Suprapubic skin (tissue), 4 donors: ENCODE measurements around the gene GABRD. TPM values are rescaled to one million over a fixed set of nuclear protein-coding genes. Genes with fewer than 3 reads are reported as not detected.

Experiments used
- DNase-seq, 2 donors: peaks; one replicate each; pipeline ENCODE4 v3.0.0-alpha.2; 2019; ENCODE audit warnings: low spot score in 2 of 2
- H3K27ac ChIP-seq: fragments of 200-600 bp; sonication (generic); one replicate; pipeline ENCODE4 v1.5.1; 2019
- H3K27me3 ChIP-seq: fragments of 200-600 bp; sonication (generic); one replicate; pipeline ENCODE4 v1.5.1; 2019
- H3K36me3 ChIP-seq: fragments of 200-600 bp; sonication (generic); one replicate; pipeline ENCODE4 v1.5.1; 2019
- H3K4me1 ChIP-seq: fragments of 200-600 bp; sonication (generic); one replicate; pipeline ENCODE4 v1.5.1; 2019
- H3K4me3 ChIP-seq: fragments of 200-600 bp; sonication (generic); one replicate; pipeline ENCODE4 v1.5.1; 2019; ENCODE audit warnings: mild to moderate bottlenecking
- H3K9me3 ChIP-seq: fragments of 200-600 bp; sonication (generic); one replicate; pipeline ENCODE4 v1.5.1; 2019
- CTCF ChIP-seq, 2 donors: fragments of 200-600 bp in 1 of 2; fragments of 450-650 bp in 1 of 2; sonication (generic) in 1 of 2; IDR thresholded peaks; one replicate each; pipeline ENCODE4 v1.5.1; 2016 to 2019; ENCODE audit warnings: antibody characterized with exemption in 2 of 2, mild to moderate bottlenecking in 1 of 2, moderate library complexity in 1 of 2
- EP300 ChIP-seq: sonication (generic); formaldehyde crosslinking; IDR thresholded peaks from one replicate; pipeline ENCODE4 v1.6.1; 2017; ENCODE audit warnings: antibody characterized with exemption
- POLR2A ChIP-seq, 2 donors: fragments of 450-650 bp; IDR thresholded peaks; one replicate each; pipeline ENCODE4 v1.6.1; 2017; ENCODE audit warnings: antibody characterized with exemption in 2 of 2, mild to moderate bottlenecking in 2 of 2, moderate library complexity in 2 of 2
- POLR2AphosphoS5 ChIP-seq, 3 donors: sonication (generic); formaldehyde crosslinking; IDR thresholded peaks; one replicate each; pipeline ENCODE4 v1.6.1; 2017; ENCODE audit warnings: antibody characterized with exemption in 3 of 3
- WGBS: methylation state at CpG from one replicate; pipeline ENCODE4 v1.1.5; 2018; 5-methylcytosine and 5-hydroxymethylcytosine counted together
- total RNA-seq, 4 donors: library from RNA; depleted of rRNA; stranded (reverse); fragments of >200 nt; gene quantifications; one replicate each; pipeline ENCODE4 v1.1.0, GENCODE V29; 2016

Gene GABRD
- total RNA-seq, 4 donors from 2014 or later, result 0.52 to 1.7 (median 1.2) TPM; not detected in 1

- no peak for TF ChIP-seq POLR2A (IDR thresholded peaks at IDR 0.05)
- no peak for TF ChIP-seq POLR2AphosphoS5 (IDR thresholded peaks at IDR 0.05)
- TF ChIP-seq CTCF (IDR thresholded peaks at IDR 0.05), result no peak
- no peak for TF ChIP-seq EP300
- peaks cover 12% of the 10 kb centered on the region for H3K27me3 ChIP-seq
- WGBS, result 79% methylated on average over 32 of the region's 41 CpGs
Observed at GRCh38 chr1:2042830-2043773, 24.0 kb downstream of the GABRD start.

GRCh38 chr1:2043886-2044285 lies 24.7 kb downstream of the GABRD start:
- DNase-seq, result no peak
- H3K36me3 ChIP-seq, result no peaks in the 10 kb centered on the region
- no peaks in the 10 kb centered on the region for H3K9me3 ChIP-seq
- 98% methylated on average over 4 of the region's 4 CpGs for WGBS
- H3K27ac ChIP-seq, result no peak overlapping the region
- H3K4me3 ChIP-seq, result no peak overlapping the region
- H3K27me3 ChIP-seq, result peaks cover 14% of the 10 kb centered on the region
- TF ChIP-seq EP300 (no peak), POLR2AphosphoS5 (IDR thresholded peaks at IDR 0.05) (no peak), POLR2A (IDR thresholded peaks at IDR 0.05) (no peak), CTCF (IDR thresholded peaks at IDR 0.05) (no peak)
- peaks cover 24% of the 10 kb centered on the region for H3K4me1 ChIP-seq

More at GRCh38 chr1:2042830-2043773, 24.0 kb downstream of the GABRD start:
- Histone ChIP-seq H3K27ac (no peak overlapping the region), H3K36me3 (no peaks in the 10 kb centered on the region), H3K4me1 (peaks cover 24% of the 10 kb centered on the region), H3K9me3 (no peaks in the 10 kb centered on the region), H3K4me3 (no peak overlapping the region)
- DNase-seq, result no peak

- Histone ChIP-seq H3K27ac (no peak overlapping the region), H3K27me3 (peaks cover 20% of the 10 kb centered on the region), H3K9me3 (no peaks in the 10 kb centered on the region), H3K4me3 (peak overlapping the region; percentile 38), H3K4me1 (peaks cover 29% of the 10 kb centered on the region), H3K36me3 (no peaks in the 10 kb centered on the region)
- TF ChIP-seq POLR2A (IDR thresholded peaks at IDR 0.05) (no peak), POLR2AphosphoS5 (IDR thresholded peaks at IDR 0.05) (no peak), EP300 (no peak), CTCF (IDR thresholded peaks at IDR 0.05) (peak; percentile 86 to 96)
- 5% methylated on average over 34 of the region's 75 CpGs for WGBS
- no peak for DNase-seq
Observed at GRCh38 chr1:2044510-2045319, 25.6 kb downstream of the GABRD start.

- Histone ChIP-seq H3K4me1 (peaks cover 36% of the 10 kb centered on the region), H3K27ac (no peak overlapping the region), H3K4me3 (no peak overlapping the region), H3K27me3 (peaks cover 29% of the 10 kb centered on the region), H3K9me3 (no peaks in the 10 kb centered on the region), H3K36me3 (no peaks in the 10 kb centered on the region)
- DNase-seq, result no peak
- TF ChIP-seq POLR2AphosphoS5 (IDR thresholded peaks at IDR 0.05), result no peak
- no peak for TF ChIP-seq CTCF (IDR thresholded peaks at IDR 0.05)
- no peak for TF ChIP-seq EP300
- no peak for TF ChIP-seq POLR2A (IDR thresholded peaks at IDR 0.05)
- 63% methylated on average over 9 of the region's 15 CpGs for WGBS
Observed at GRCh38 chr1:2045468-2046173, 26.5 kb downstream of the GABRD start.
